Middle frontal gyrus (tissue), 1 donor: ENCODE results near the gene METTL14.
"Not testable (repeated sequence)": the region's sequence is repeated elsewhere in the genome, so short reads cannot be mapped to it uniquely, and the experiment has no call there.

ENCODE experiments used
- DNase-seq: peaks from one replicate; pipeline ENCODE4 v3.0.0-alpha.2; 2015; ENCODE audit warnings: low spot score; ENCODE audit errors: extremely low spot score

The METTL14 gene

GRCh38 chr4:118684873-118685811 is at the start of gene METTL14:
Gene METTL14 (plus strand): TSS chr4:118685392. CDS start chr4:118685535, 143 bp downstream.
- DNase-seq, result peak; percentile 87

GRCh38 chr4:118636126-118636525 is 49.1 kb upstream of the METTL14 start:
- not testable (repeated sequence) for DNase-seq

- DNase-seq, result not testable (repeated sequence)
Measured at GRCh38 chr4:118664665-118665064, 20.5 kb upstream of the METTL14 start.

DNA sequence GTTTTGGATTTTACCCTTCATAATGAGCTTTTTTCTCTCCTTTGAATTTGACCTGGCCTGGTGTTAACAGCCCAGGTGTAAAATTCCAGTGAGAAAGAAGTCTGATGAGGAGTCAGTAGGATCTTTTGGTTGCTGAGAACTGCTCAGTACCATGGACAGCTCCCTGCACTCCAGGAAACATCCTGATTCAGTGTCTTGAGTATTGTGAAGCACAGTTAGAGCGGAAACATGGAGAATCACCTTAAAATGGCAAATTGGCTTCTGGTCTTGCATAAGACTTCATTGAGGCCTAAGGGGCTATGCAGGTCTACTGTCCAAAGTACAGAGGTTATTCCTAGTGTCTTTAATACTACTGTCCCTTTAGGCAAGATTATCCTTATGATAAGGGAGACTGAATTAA is 16.0 kb upstream of the METTL14 start:
- DNase-seq, result peak; percentile 2

DNA sequence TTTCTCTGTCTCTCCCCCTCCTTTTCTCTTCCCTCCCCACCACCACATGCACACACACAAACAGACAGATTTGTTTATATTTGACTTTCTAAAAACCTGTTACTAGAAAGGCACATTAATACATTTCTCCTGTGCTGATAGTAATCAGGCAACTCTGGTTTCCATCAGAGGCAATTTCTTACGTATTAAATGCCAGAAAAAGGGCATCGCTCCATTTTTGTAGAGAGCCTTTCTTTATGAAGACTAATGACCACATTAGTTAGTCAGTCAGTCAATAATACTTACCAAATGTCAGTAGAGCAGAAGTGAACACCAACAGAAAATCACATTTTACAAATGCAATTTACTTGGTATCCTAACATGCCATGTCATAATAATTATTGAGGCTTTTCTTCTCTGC is 14.2 kb upstream of the METTL14 start:
- not testable (repeated sequence) for DNase-seq

GRCh38 chr4:118676128-118676527 is 9.1 kb upstream of the METTL14 start:
- no peak for DNase-seq

GRCh38 chr4:118680808-118681207 is 4.4 kb upstream of the METTL14 start:
- DNase-seq, result no peak

GRCh38 chr4:118682928-118683327 is 2.3 kb upstream of the METTL14 start:
- DNase-seq, result no peak

GRCh38 chr4:118683513-118683912 is 1.7 kb upstream of the METTL14 start:
- no peak for DNase-seq

DNA sequence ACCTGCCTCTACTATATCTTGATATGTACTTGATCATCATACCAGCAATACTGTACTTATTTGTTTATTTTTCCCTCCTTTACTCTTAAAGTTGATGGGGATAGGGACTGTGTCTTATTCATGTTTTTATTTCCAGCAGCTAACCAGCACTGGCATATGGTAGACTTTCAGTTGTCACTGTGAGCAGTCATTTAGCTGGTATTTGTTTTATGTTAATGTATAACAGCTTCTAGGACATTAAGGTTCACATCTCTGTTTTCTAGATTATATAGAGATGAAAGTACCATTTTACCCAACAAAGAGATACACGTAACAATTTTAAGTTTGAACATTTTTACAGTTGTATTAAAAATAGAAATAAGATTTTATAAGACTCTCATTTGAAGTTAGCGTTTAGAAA is 17.9 kb downstream of the METTL14 start:
- DNase-seq, result no peak

DNA sequence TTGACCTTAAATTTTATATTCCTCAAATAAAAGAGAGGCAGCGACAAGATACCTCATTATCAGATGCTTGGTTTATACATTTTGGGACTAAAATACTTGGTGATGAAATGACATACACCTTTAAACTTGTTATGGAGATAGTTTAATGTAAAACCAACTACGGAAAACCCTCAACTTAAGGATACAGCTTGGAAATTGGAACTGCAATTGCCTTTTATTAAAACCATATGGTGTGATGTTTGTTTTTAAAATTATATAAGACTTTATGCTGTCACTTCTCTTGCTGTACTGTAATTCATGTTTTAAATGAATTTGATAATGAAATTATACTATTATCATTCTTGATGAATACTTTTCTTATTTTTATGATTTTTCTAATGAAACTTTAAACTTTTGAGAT is 25.9 kb downstream of the METTL14 start:
- no peak for DNase-seq

DNA sequence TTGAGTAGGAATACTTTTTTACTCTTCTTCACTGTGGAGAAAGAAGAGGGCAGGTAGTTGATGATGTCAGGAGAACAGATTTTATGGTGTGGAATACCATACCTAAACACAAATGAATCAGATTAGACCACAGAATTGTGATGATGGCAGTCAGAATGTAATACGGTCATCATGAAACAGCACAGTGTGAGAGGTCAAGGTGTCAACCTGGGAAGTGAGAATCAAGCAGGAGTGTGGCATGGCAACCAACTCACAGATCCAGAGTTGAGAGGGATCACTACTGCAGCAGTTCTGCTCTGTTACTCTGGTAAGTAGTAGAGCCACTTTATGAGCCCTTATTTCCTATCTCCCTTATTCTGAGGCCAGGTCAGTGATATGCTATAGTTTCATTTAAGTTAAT is 27.7 kb downstream of the METTL14 start:
- DNase-seq, result no peak

GRCh38 chr4:118714682-118715081 is 29.5 kb downstream of the METTL14 start:
- no peak for DNase-seq

- DNase-seq, result no peak
Measured at GRCh38 chr4:118716304-118716703, 31.1 kb downstream of the METTL14 start.

- DNase-seq, result no peak
Measured at GRCh38 chr4:118718511-118719170, 33.4 kb downstream of the METTL14 start.

- DNase-seq, result no peak
Measured at GRCh38 chr4:118721752-118722151, 36.6 kb downstream of the METTL14 start.

GRCh38 chr4:118723369-118723768 is 38.2 kb downstream of the METTL14 start:
- no peak for DNase-seq

GRCh38 chr4:118727360-118727759 is 42.2 kb downstream of the METTL14 start:
- no peak for DNase-seq

- DNase-seq, result no peak
Measured at GRCh38 chr4:118729287-118730286, 44.4 kb downstream of the METTL14 start.

GRCh38 chr4:118730683-118731082 is 45.5 kb downstream of the METTL14 start:
- DNase-seq, result no peak
